H1 (cell line): ENCODE data around the gene HLA-DMB. TPM values are rescaled to one million over a fixed set of nuclear protein-coding genes. Genes with fewer than 3 reads are reported as not detected.
A peak's percentile ranks its signal among the peaks of the same experiment; 100 is the strongest.

ENCODE experiments used
- CTCF ChIA-PET: fragments of 300-600 bp; sonication (Branson Sonifier 250); formaldehyde crosslinking; loops from one replicate; lab custom pipeline; 2021; ENCODE audit not compliant: partially characterized antibody; lab: Charles Lee
- POLR2A ChIA-PET: fragments of 300-600 bp; sonication (Branson Sonifier 250); formaldehyde crosslinking; loops from one replicate; lab custom pipeline; 2021; ENCODE audit warnings: inconsistent platforms; ENCODE audit not compliant: partially characterized antibody; lab: Charles Lee
- DNase-seq, 2 experiments: peaks; one replicate each; pipeline versions ENCODE4 v3.0.0 to v3.0.0-alpha.2; 2010 to 2022; ENCODE audit warnings: low spot score in 2 of 2, low read depth in 1 of 2, mixed read lengths in 1 of 2
- FAIRE-seq: peaks from 2 replicates; lab custom pipeline; 2011; peaks lifted over from hg19 to GRCh38; lab: Jason Lieb, UNC
- H2AFZ ChIP-seq: 2 replicates; pipeline ENCODE4 v1.8.1; 2012; ENCODE audit warnings: low read length, inconsistent platforms
- H2AK5ac ChIP-seq: 2 replicates; pipeline ENCODE4 v1.6.1; 2013; ENCODE audit warnings: low read depth, low read length
- H2BK120ac ChIP-seq: replicated peaks from 2 replicates; pipeline ENCODE3; 2013; ENCODE audit warnings: low read depth, low read length, inconsistent platforms
- H2BK12ac ChIP-seq: 2 replicates; pipeline ENCODE4 v1.6.1; 2013; ENCODE audit warnings: low read depth, low read length
- H2BK15ac ChIP-seq: 2 replicates; pipeline ENCODE4 v1.6.1; 2013; ENCODE audit warnings: low read length
- H2BK20ac ChIP-seq: 2 replicates; pipeline ENCODE4 v1.6.1; 2013; ENCODE audit warnings: low read length
- H2BK5ac ChIP-seq: 2 replicates; pipeline ENCODE4 v1.6.1; 2013; ENCODE audit warnings: low read depth, low read length
- H3K14ac ChIP-seq: 2 replicates; pipeline ENCODE4 v1.6.1; 2013; ENCODE audit warnings: inconsistent platforms; ENCODE audit not compliant: insufficient read length
- H3K18ac ChIP-seq: 2 replicates; pipeline ENCODE4 v1.6.1; 2013; ENCODE audit warnings: low read length; ENCODE audit errors: extremely low read depth
- H3K23ac ChIP-seq: 2 replicates; pipeline ENCODE4 v1.6.1; 2013; ENCODE audit warnings: inconsistent platforms; ENCODE audit not compliant: insufficient read length
- H3K23me2 ChIP-seq: 2 replicates; pipeline ENCODE4 v1.6.1; 2013; ENCODE audit warnings: low read depth, low read length
- H3K27ac ChIP-seq: 2 replicates; pipeline ENCODE4 v1.6.1; 2011; ENCODE audit warnings: low read depth, low read length, inconsistent platforms
- H3K27me3 ChIP-seq, 4 experiments: replicated peaks in 1 of 4; 1 replicate in 1 of 4; 2 replicates in 3 of 4; pipeline versions ENCODE4 v1.6.1 to v1.8.1; 2011 to 2013; ENCODE audit warnings: low read length in 3 of 4, mild to moderate bottlenecking in 3 of 4, inconsistent platforms in 2 of 4, mixed read lengths in 2 of 4, moderate library complexity in 1 of 4; ENCODE audit not compliant: control insufficient read depth in 3 of 4, insufficient read depth in 3 of 4; ENCODE audit errors: extremely low read depth in 1 of 4
- H3K36me3 ChIP-seq, 4 experiments: 2 replicates each; pipeline versions ENCODE4 v1.6.1 to v1.8.1; 2011 to 2013; ENCODE audit warnings: mild to moderate bottlenecking in 4 of 4, low read length in 3 of 4, moderate library complexity in 2 of 4, control low read depth in 1 of 4, inconsistent platforms in 1 of 4; ENCODE audit not compliant: insufficient read depth in 4 of 4, control insufficient read depth in 2 of 4
- H3K4ac ChIP-seq: replicated peaks from 2 replicates; pipeline ENCODE3; 2013; ENCODE audit warnings: low read length, low read depth, mixed read lengths, inconsistent platforms; ENCODE audit not compliant: insufficient read length
- H3K4me1 ChIP-seq, 4 experiments: replicated peaks in 1 of 4; 1 replicate in 1 of 4; 2 replicates in 3 of 4; pipeline versions ENCODE4 v1.6.1 to v1.8.1; 2011 to 2013; ENCODE audit warnings: low read length in 3 of 4, inconsistent platforms in 2 of 4, mixed read lengths in 1 of 4; ENCODE audit not compliant: insufficient read depth in 4 of 4, control insufficient read depth in 3 of 4
- H3K4me2 ChIP-seq, 2 experiments: 2 replicates each; pipeline versions ENCODE4 v1.6.1 to v1.8.1; 2011 to 2013; ENCODE audit warnings: low read depth in 2 of 2, low read length in 2 of 2, control low read depth in 1 of 2, inconsistent platforms in 1 of 2, mild to moderate bottlenecking in 1 of 2; ENCODE audit not compliant: insufficient read depth in 1 of 2
- H3K4me3 ChIP-seq, 4 experiments: fragments of 200-600, 300-600 bp in 1 of 4; sonication (generic), shearing (Covaris generic), sonication (Bioruptor Twin) in 1 of 4; 2 replicates each; pipeline versions ENCODE4 v1.5.1 to v1.8.1; 2011 to 2016; ENCODE audit warnings: low read length in 4 of 4, low read depth in 3 of 4, control low read depth in 2 of 4, inconsistent platforms in 2 of 4, mild to moderate bottlenecking in 2 of 4, mixed read lengths in 1 of 4, moderate library complexity in 1 of 4; ENCODE audit not compliant: insufficient read depth in 2 of 4; ENCODE audit errors: extremely low read depth in 1 of 4
- H3K56ac ChIP-seq: replicated peaks from 2 replicates; pipeline ENCODE3; 2013; ENCODE audit warnings: low read depth, mild to moderate bottlenecking, mixed read lengths, low read length, inconsistent platforms; ENCODE audit not compliant: insufficient read length
- H3K79me1 ChIP-seq: 2 replicates; pipeline ENCODE4 v1.6.1; 2013; ENCODE audit warnings: low read depth, low read length, control low read depth
- H3K79me2 ChIP-seq, 2 experiments: 2 replicates each; pipeline versions ENCODE4 v1.6.1 to v1.8.1; 2012 to 2013; ENCODE audit warnings: low read length in 2 of 2, mild to moderate bottlenecking in 2 of 2, inconsistent platforms in 1 of 2; ENCODE audit not compliant: insufficient read depth in 2 of 2, control insufficient read depth in 1 of 2
- H3K9ac ChIP-seq, 4 experiments: replicated peaks in 1 of 4; 1 replicate in 1 of 4; 2 replicates in 3 of 4; pipeline versions ENCODE4 v1.6.1 to v1.8.1; 2011 to 2013; ENCODE audit warnings: low read depth in 3 of 4, low read length in 3 of 4, control low read depth in 2 of 4, mild to moderate bottlenecking in 2 of 4, moderate library complexity in 2 of 4, inconsistent platforms in 1 of 4; ENCODE audit errors: extremely low read depth in 1 of 4
- H3K9me3 ChIP-seq, 2 experiments: 2 replicates each; pipeline versions ENCODE4 v1.6.1 to v1.8.1; 2012 to 2013; ENCODE audit warnings: mild to moderate bottlenecking in 2 of 2, moderate library complexity in 2 of 2, control low read depth in 1 of 2, inconsistent platforms in 1 of 2, low read depth in 1 of 2, low read length in 1 of 2, mixed read lengths in 1 of 2; ENCODE audit not compliant: insufficient read depth in 2 of 2
- H4K20me1 ChIP-seq, 2 experiments: replicated peaks in 1 of 2; 2 replicates each; pipeline versions ENCODE3 to v1.8.1; 2011 to 2013; ENCODE audit warnings: inconsistent platforms in 2 of 2, low read length in 2 of 2, mild to moderate bottlenecking in 1 of 2; ENCODE audit not compliant: insufficient read depth in 2 of 2, control insufficient read depth in 1 of 2
- H4K5ac ChIP-seq: 2 replicates; pipeline ENCODE4 v1.6.1; 2013; ENCODE audit warnings: low read length, low read depth, mixed read lengths, inconsistent platforms; ENCODE audit not compliant: insufficient read length
- H4K8ac ChIP-seq: 2 replicates; pipeline ENCODE4 v1.8.0; 2013; ENCODE audit warnings: mild to moderate bottlenecking, moderate library complexity, low read length, inconsistent platforms; ENCODE audit not compliant: insufficient read depth; ENCODE audit errors: extremely low read depth
- H4K91ac ChIP-seq: replicated peaks from 2 replicates; pipeline ENCODE3; 2013; ENCODE audit warnings: low read length, mixed read lengths, inconsistent platforms; ENCODE audit not compliant: insufficient read length
- BACH1 ChIP-seq: IDR thresholded peaks from 2 replicates; pipeline ENCODE4 v1.6.1; 2012; ENCODE audit warnings: low read length, improper control_type of control experiment
- CBX8 ChIP-seq: fragments of 300-800, 300-1000 bp; sonication (generic); IDR thresholded peaks from 2 replicates; pipeline ENCODE4 v1.7.1; 2016; ENCODE audit warnings: low read depth, low read length, borderline replicate concordance
- CTBP2 ChIP-seq: IDR thresholded peaks from 2 replicates; pipeline ENCODE4 v1.7.0; 2011; ENCODE audit warnings: borderline replicate concordance, mild to moderate bottlenecking, moderate library complexity, mixed read lengths, low read length; ENCODE audit not compliant: insufficient read depth, insufficient read length
- POLR2AphosphoS5 ChIP-seq: IDR thresholded peaks from 2 replicates; pipeline ENCODE4 v1.6.1; 2011; ENCODE audit warnings: low read depth, low read length
- RXRA ChIP-seq: IDR thresholded peaks from 2 replicates; pipeline ENCODE4 v1.6.1; 2011; ENCODE audit warnings: low read depth, mild to moderate bottlenecking, low read length, moderate library complexity; ENCODE audit not compliant: insufficient read depth
- SP4 ChIP-seq: IDR thresholded peaks from 2 replicates; pipeline ENCODE4 v1.6.1; 2012; ENCODE audit warnings: low read length, inconsistent platforms
- SUZ12 ChIP-seq: fragments of 200-600 bp; sonication (generic); IDR thresholded peaks from 2 replicates; pipeline ENCODE4 v1.6.1; 2012; ENCODE audit warnings: mild to moderate bottlenecking, inconsistent platforms, low read length, moderate library complexity, mixed read lengths
- WGBS, 2 experiments: shearing (Covaris generic) in 1 of 2; methylation state at CpG; one replicate each; pipeline versions ENCODE4 v1.1.6 to v1.1.7; 2013 to 2015; ENCODE audit warnings: low lambda C conversion rate in 2 of 2, mixed read lengths in 2 of 2, inconsistent platforms in 1 of 2, low coverage in 1 of 2, missing lambda C conversion rate in 1 of 2; ENCODE audit not compliant: insufficient replicate concordance in 2 of 2, insufficient coverage in 1 of 2, insufficient read length in 1 of 2; ENCODE audit errors: extremely low coverage in 1 of 2, missing lambda C conversion rate in 1 of 2; 5-methylcytosine and 5-hydroxymethylcytosine counted together
- polyA plus RNA-seq, 7 experiments: library from polyadenylated mRNA; depleted of rRNA in 3 of 7; stranded (reverse) in 5 of 7; unstranded in 2 of 7; fragments of >200 nt in 5 of 7; fragments of 200-250 nt in 2 of 7; gene quantifications; 1 replicate in 5 of 7; 2 replicates in 1 of 7; 4 replicates in 1 of 7; pipeline versions ENCODE4 v1.2.1 to v1.2.3, GENCODE V29; 2011 to 2013; ENCODE audit warnings: missing spikeins in 2 of 7, mixed read lengths in 2 of 7
- total RNA-seq: library from RNA; stranded (reverse); fragmentation: NEBNext Ultra II Directional; extraction: Animal tissue kit (Norgen Biotek cat#: 25700); gene quantifications from 2 replicates; pipeline ENCODE4 v1.2.1, GENCODE V29; 2021
- TF ChIP-seq, protein P1 (sequence below): IDR thresholded peaks from 2 replicates; pipeline ENCODE4 v1.6.1; 2011; ENCODE audit warnings: low read length, improper control_type of control experiment

HLA-DMB gene
- total and polyA plus RNA-seq, 2 of the 8 experiments (the other 6 are each of a cell fraction or from before 2014, with no cell fraction given), result 2.7 to 4.7 TPM

DNA sequence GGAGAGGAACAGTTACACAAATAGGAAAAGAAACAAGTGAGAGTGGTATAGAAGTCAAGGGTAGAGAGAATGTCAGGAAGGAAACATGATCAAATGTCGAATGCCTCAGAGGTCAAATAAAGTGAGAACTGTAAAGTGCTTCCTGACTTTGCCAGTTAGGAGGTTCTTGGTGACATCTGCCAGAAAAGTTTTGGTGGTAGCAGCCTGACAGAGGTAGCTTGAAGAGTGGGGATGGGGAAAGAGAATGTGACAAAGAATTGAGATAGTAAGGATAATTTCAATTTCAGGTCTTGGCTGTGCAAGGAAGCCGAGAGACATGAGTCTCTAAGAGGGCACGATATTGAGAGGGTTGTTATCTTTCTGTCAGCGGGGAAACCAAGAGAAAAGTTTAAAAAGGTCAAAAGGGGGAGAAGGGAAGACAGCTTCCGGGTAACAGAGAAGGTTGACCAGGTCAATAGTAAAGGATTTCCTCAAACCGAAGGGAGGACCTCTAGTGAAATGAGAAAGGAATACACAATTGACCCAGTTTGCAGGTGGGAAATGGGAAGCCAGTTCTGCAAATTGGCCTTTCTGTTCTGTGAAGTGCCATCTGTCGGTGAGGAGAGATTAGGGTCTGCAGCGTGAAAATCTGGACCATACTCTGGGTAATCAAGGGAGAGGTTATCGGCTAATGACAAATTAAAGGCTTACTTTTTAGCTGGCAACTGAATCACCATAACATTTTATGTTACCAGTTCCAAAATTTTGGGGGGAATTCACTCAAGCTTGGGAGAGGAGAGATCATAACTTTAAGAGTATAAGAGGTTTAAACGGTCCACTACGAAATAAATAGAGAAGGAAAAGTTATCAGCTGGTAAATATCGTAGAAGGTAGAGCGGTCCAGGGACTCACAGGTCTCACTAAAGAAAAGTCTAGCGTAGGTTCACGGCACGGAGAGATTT lies 26.6 kb upstream of the HLA-DMB start:
- Histone ChIP-seq H3K4ac (peak overlapping the region; percentile 49), H3K4me3 (peak overlapping the region; percentile 90 to 99 (median 96)), H3K4me2 (peak overlapping the region; percentile 75 to 76), H2BK5ac (peak overlapping the region; percentile 97; the same call in 1 of the 2 replicates), H3K23me2 (peaks cover 8% of the 10 kb centered on the region), H3K14ac (no peak overlapping the region), H2AFZ (no peak overlapping the region), H2BK12ac (peak overlapping the region; percentile 82; the same call in 1 of the 2 replicates), H4K91ac (peak overlapping the region; percentile 72), H4K8ac (no peak overlapping the region), H3K36me3 (peaks cover 0 to 4% (median 1%) of the 10 kb centered on the region in 4 experiments; a peak in 3 of 8 replicates), H3K4me1 (peaks cover 0 to 5% (median under 1%) of the 10 kb centered on the region in 4 experiments; a peak in 3 of 7 replicates), H3K79me2 (peaks cover 6 to 72% of the 10 kb centered on the region in 2 experiments), H3K27ac (0 out of 2 replicates have a peak overlapping the region, but pooled peaks have one; percentile 99), H4K5ac (peak overlapping the region; percentile 94), H3K18ac (0 out of 2 replicates have a peak overlapping the region, but pooled peaks have one; percentile 84), H3K9ac (peak overlapping the region in 3 of 4 experiments; percentile 67 to 97 (median 91); a peak in 6 of 7 replicates), H3K27me3 (no peaks in the 10 kb centered on the region), H2BK15ac (peak overlapping the region; percentile 84; the same call in 1 of the 2 replicates), H3K56ac (no peak overlapping the region), H4K20me1 (peaks cover 1 to 3% of the 10 kb centered on the region in 2 experiments), H2AK5ac (no peak overlapping the region), H2BK120ac (peak overlapping the region; percentile 51), H2BK20ac (no peak overlapping the region), H3K79me1 (no peaks in the 10 kb centered on the region; the same call in 1 of the 2 replicates), H3K23ac (no peak overlapping the region), H3K9me3 (no peaks in the 10 kb centered on the region; a peak in 1 of 4 replicates)
- DNase-seq (peak in 1 of 2 experiments; percentile 44), FAIRE-seq (peak; percentile 86)
- 12% methylated on average over 16 of the region's 16 CpGs; no CpG with 5 or more reads in 1 of the 2 experiments for WGBS, 2 experiments
- ChIA-PET POLR2A (interaction anchor here (0.7 to 33.3 kb wide), 9 partner anchors 1 to 282 kb away, joined by 3 to 1158 read pairs (median 49); partner anchors contain the start of genes BRD2, HLA-DMA, HLA-DMB and PSMB9), CTCF (interaction anchor here (1.0 to 14.6 kb wide), 15 partner anchors 9 to 314 kb away, joined by 3 to 168 read pairs (median 5); partner anchors contain the start of genes HLA-DMA and TAP2)
- TF ChIP-seq SP4 (no peak), BACH1 (no peak), CTBP2 (no peak), RXRA (no peak), SUZ12 (no peak), POLR2AphosphoS5 (no peak), CBX8 (no peak)
- TF ChIP-seq, protein P1, sequence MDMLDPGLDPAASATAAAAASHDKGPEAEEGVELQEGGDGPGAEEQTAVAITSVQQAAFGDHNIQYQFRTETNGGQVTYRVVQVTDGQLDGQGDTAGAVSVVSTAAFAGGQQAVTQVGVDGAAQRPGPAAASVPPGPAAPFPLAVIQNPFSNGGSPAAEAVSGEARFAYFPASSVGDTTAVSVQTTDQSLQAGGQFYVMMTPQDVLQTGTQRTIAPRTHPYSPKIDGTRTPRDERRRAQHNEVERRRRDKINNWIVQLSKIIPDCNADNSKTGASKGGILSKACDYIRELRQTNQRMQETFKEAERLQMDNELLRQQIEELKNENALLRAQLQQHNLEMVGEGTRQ, result no peak
